Activated gamma-delta T cell treated with anti-CD3 and anti-CD28 coated beads, Interleukin-2, amount 50 U/mL, for 16 hours (primary cell): Measurements from ENCODE around the gene SPRED2.

ENCODE experiments used
- DNase-seq: peaks from one replicate; pipeline ENCODE4 v3.0.0-alpha.2; 2020; ENCODE audit warnings: low read depth

Gene SPRED2

GRCh38 chr2:65432227-65433190 is at the start of gene SPRED2:
Gene SPRED2 (minus strand): TSS chr2:65432599. CDS start chr2:65431987, 612 bp downstream.
- peak; percentile 42 for DNase-seq

GRCh38 chr2:65481961-65482360 is 49.6 kb upstream of the SPRED2 start:
- no peak for DNase-seq

- DNase-seq: no peak
Measured at GRCh38 chr2:65479524-65479923, 47.1 kb upstream of the SPRED2 start.

GRCh38 chr2:65478498-65479135 is 46.2 kb upstream of the SPRED2 start:
- no peak for DNase-seq

GRCh38 chr2:65477590-65477989 is 45.2 kb upstream of the SPRED2 start:
- no peak for DNase-seq

GRCh38 chr2:65476778-65477177 is 44.4 kb upstream of the SPRED2 start:
- no peak for DNase-seq

- no peak for DNase-seq
Measured at GRCh38 chr2:65475000-65475399, 42.6 kb upstream of the SPRED2 start.

GRCh38 chr2:65473045-65473444 is 40.6 kb upstream of the SPRED2 start:
- no peak for DNase-seq

- DNase-seq: no peak
Measured at GRCh38 chr2:65471409-65471808, 39.0 kb upstream of the SPRED2 start.

GRCh38 chr2:65466551-65466950 is 34.2 kb upstream of the SPRED2 start:
- no peak for DNase-seq

- no peak for DNase-seq
Measured at GRCh38 chr2:65465857-65466256, 33.5 kb upstream of the SPRED2 start.

GRCh38 chr2:65465124-65465523 is 32.7 kb upstream of the SPRED2 start:
- no peak for DNase-seq

- no peak for DNase-seq
Measured at GRCh38 chr2:65464604-65465003, 32.2 kb upstream of the SPRED2 start.

- no peak for DNase-seq
Measured at GRCh38 chr2:65458999-65459398, 26.6 kb upstream of the SPRED2 start.

- no peak for DNase-seq
Measured at GRCh38 chr2:65456886-65457285, 24.5 kb upstream of the SPRED2 start.

- DNase-seq: no peak
Measured at GRCh38 chr2:65456064-65456463, 23.7 kb upstream of the SPRED2 start.

- no peak for DNase-seq
Measured at GRCh38 chr2:65453916-65454315, 21.5 kb upstream of the SPRED2 start.

GRCh38 chr2:65452150-65452895 is 19.9 kb upstream of the SPRED2 start:
- no peak for DNase-seq

GRCh38 chr2:65450810-65451209 is 18.4 kb upstream of the SPRED2 start:
- DNase-seq: no peak

- DNase-seq: no peak
Measured at GRCh38 chr2:65450393-65450792, 18.0 kb upstream of the SPRED2 start.

- no peak for DNase-seq
Measured at GRCh38 chr2:65443509-65444186, 11.2 kb upstream of the SPRED2 start.

GRCh38 chr2:65442420-65443020 is 10.1 kb upstream of the SPRED2 start:
- no peak for DNase-seq
